Stimulated activated naive CD4-positive, alpha-beta T cell treated with Interleukin-2 at 50 U/mL for 16 hours (primary cell): ENCODE measurements around the gene GNAO1.
A peak's percentile ranks its signal among the peaks of the same experiment; 100 is the strongest.

Experiments used
- DNase-seq: peaks from one replicate; lab custom pipeline; 2025; lab: John Stamatoyannopoulos, UW

GNAO1 gene

DNA sequence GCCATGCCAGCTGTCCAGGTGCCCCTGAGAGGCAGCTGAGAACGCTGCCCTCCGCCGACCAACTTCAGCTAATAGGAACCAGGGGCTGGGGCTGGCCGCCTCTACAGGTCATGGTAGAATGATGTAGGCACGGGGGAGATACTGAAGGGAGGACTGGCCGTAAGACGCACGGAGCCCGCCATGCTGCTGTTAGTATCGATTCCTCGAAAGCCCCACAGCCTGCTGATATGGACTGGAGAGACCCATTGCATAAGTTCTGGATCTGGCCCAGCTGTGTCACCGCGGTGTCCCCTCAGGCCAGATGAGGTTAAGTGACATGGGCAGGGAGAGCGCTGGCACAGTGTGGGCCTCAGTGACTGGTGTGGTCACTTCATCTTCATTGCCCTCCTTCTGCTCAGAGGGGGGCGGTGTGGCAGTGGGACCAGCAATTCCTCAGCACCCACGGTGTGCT, 158.4 kb downstream of the GNAO1 start:
- no peak for DNase-seq

DNA sequence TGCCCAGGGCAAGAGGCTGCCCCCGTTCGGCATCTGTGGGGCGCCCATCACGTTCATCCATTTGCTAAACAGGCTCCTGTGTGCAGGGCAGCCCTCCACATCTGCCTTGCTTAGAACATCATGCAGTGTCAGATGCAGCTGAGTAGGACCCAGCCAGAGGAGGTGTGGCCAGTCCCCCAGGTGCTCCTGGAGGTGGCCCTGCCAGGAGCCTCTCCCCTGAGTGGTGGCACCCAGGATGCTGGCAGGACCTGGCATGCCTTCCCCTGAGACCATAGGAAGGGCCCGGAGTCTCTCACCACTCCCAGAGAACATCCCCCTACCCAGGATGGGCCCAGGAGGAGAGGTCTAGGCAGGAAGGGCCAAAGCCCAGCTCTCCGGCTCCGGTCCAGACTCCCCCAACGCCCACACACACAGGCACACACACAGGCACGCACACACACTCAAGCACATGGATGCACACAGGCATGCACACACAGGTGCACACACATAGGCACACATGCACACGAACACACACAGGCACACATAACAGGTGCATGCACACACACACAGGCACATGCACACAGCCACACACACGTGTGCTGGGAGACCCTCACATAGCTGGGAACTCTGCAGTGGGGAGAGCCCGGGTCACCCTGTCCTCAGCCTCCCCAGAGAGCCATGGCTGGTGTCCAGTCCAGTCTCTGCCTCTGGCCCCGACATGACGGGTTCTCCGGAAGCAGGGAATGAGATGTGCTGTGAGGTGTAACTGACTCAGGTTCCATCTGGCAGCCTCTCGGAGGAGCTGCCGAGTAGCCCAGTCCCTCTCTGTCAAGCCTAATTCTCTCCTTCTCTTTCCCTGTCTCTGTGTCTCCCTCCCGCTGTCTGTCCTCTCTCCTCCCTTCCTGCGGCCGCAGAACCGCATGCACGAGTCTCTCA, 159.5 kb downstream of the GNAO1 start:
- DNase-seq: no peak

DNA sequence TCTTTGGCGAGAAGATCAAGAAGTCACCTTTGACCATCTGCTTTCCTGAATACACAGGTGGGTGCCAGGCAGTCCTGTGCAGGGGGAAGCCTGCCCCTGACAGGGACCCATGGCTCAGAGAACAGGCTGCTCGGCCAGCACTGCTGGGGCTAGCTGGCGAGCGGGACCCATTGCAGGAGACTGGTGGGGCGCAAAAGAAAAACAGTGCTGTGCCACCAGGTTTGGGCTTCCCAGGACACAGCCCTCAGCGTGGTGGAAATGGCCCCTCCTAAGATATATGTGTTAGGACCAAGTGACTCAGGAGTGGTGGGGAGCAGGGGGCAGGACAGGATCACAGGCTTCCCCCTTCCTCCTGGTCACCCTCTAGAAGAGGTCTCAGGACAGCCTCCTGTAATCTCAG, 160.2 kb downstream of the GNAO1 start:
- no peak for DNase-seq

DNA sequence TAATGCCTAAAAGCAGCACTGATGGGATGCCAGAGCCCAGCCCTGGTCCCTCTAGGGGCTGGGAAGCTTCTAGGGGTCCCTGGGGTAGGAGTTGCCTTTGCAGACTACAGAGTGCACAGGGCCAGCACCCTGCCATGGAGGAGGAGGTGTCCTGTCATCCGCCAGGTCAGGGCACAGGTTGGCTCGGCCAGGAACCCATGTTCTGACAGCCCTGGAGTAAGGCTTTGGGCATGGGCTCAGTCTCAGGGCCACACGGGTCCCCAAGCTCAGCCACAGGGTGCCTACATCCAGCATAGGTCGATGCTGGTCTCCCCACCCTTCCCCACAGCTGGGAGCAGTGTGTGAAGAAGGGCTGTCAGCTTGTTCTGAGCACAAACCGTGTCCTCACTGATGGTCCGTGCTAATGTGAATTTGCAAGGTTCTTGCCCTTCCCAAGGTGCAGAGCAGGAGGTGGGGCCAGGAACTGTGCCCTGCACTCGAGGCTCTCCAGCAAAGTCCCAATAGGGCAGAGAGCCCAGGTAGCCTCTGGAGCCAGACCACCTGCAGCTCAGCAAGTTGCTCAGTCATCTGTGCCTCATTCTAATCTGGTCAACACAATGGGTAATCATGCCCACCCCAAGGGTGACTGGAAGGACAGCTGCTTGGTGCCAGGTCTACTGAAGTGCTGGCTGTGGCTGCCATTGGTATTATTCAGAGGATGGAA, 161.2 kb downstream of the GNAO1 start:
- DNase-seq: no peak

DNA sequence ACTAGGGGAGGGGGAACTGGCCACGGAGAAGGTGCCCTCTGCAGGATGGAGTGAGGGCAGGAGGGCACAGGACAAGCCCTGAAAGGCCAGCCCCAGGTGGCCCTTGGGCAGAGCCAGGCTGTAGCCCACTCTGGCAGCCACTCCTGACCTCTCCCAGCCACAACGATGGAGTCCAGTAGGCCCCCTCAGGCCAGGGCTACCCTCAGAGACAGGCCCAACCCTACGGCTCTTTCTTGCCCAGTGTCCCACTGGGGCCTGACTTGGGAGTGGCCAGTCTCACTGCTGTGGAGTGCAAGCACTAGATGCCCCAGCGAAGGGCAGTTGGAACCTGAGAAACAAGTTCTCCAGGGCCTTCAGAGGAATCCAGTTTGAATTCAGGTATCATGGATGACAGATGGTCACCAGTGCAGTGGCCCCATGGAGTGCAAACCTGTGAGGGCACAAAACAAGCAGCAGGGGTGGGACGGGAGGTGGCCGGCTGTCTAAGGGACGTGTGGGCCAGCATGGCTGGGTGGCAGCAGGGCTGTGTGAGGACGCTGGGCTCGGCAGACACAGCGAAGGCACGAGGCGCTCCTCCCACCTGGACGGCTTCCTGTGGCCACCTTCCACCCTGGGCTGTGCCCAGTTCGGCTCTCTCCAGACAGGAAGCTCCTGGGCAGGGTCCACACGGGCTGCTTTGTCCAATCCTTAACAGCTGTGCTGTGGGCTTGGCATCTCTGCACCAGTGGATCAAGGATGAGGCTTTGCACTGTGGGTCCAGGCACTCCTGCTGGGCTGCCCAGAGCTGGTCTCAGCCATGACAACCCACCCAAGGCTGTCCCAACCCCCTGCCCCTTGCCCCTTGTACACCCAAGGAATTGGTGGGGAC, 162.0 kb downstream of the GNAO1 start:
- DNase-seq: no peak

DNA sequence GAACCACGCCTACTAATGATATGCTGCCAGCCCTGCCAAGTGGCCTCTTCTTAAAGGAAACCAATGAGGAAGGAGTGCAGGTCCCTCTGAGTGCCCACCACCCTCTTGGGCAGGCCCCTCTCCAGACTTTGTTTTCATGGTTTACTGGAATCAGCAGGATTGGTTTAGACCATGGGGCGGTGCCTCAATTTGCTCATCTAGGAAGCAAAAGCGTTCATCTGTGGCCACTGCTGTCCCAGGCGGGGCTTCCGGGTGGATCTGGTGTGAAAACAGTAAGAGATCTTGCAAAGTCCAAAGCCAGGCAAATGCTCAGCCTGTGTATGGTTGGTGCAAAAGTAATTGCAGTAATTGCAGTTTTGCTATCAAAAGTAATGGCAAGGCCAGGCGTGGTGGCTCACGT, 162.7 kb downstream of the GNAO1 start:
- no peak for DNase-seq

DNA sequence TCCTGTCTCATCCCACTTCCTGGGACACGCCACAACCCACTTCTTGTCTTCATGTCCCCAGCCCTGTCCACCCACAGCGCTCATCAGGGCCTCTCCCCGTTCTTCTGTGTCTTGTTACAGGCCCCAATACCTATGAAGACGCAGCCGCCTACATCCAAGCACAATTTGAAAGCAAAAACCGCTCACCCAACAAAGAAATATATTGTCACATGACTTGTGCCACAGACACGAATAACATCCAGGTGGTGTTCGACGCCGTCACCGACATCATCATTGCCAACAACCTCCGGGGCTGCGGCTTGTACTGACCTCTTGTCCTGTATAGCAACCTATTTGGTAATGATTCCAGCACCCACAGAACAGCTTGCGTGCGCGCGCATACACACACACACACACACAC, 163.5 kb downstream of the GNAO1 start:
- DNase-seq: no peak

DNA sequence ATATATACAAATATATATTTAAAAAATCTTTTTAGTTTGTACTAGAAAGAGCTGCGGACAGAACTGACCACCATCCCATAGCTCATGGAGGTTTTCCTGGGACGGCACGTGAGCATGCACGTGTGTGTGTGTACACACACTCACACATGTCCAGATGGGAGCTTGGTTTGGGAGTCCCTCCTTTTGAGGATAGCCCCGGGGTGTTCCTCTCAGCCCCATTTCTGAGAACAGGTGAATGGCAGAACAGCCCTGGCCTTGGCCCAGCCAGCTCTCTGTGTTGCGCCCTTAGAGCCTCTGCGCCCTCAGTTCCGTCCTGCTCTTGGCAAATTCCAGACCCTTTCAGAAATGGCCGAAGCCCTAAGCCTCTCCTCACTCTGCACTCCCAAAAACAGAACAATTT, 163.9 kb downstream of the GNAO1 start:
- DNase-seq: no peak

DNA sequence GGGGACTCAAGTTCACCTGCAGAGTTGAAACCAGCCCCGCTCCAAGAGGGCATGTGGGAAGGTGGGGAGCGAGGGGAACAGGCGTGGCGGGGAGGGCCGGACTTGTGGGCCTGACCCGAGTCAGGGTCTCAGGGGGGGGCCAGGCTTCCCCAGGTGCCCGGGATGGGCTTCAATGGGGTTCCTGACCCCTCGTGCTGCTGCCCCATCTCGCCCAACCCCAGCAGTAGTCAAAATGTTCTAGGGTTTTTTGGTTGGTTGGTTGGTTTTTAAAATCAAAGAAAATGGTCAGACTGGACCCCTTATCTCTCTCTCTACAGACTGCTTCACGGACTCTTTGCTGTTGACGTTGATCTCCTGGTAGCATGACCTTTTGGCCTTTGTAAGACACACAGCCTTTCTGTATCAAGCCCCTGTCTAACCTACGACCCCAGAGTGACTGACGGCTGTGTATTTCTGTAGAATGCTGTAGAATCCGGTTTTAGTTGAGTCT, 164.5 kb downstream of the GNAO1 start:
- DNase-seq: no peak

DNA sequence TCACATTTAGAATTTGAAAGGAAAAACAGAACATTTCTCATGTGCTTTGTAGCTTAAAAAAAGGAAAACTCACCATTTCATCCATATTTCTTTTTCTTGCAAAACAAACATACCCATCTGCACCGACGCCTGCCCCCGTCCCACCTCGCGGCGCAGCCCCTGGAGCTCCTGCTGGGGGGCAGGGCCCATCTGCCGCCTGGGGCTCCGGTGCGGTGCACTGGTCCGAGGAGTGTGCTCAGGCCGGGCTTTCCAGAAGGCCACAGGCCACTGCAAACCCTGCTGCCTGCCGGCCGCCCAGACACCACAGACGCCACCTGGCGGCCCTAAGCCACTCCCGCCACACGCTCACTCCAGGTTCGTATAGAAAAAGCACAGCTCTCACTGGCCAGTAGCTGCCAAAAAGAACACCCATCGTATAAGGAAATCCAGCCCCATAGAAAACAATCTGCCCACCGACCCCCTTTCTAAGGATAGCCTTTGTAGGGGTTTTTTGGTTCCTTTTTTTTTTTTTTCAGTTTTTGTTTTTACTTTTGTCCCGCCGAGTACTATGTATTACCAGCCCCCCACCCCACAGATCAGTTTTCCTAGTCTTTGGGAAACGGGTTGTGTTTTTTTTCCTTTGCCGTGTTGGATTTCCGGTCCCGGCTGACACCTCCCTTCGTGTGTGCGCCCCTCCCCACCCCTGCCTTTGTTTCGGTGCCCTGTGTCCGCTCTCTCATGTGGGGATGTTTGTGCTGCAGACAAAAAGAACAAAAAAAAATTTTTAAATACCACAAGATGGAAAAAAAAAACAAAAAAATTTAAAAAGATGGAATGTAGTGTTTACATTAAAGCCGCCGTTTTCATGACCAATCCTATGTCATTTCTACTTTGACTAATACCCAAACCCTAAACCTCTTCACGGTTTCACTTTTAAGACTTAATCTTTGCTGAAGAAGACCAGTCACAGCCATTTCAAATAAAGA, 165.3 kb downstream of the GNAO1 start:
- peak; percentile 24 for DNase-seq

DNA sequence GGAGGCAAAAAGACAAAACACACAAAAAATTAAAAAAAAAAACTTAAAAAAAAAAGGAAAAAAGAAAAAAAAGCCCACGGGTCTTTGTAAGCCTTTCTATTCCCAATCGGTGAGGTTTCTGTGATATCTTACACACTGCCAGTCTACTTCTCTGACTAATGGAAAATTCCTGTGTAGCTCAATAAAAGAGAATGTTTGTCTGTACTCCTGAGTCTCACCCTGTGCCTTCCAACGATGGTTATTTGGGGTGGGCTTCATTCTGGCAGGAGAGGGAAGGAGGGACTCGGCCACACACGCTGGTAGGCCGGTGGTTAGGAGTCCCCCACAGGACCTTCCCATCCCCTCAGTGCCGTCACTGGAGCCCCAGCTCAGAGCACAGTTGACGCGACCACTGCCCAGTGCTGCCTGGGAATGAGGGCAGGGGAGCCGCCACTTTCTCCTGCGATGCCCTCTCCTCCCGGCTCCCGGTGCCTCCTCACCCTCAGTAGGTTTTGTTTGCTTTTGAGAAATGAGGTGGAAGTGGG, 166.0 kb downstream of the GNAO1 start:
- no peak for DNase-seq

DNA sequence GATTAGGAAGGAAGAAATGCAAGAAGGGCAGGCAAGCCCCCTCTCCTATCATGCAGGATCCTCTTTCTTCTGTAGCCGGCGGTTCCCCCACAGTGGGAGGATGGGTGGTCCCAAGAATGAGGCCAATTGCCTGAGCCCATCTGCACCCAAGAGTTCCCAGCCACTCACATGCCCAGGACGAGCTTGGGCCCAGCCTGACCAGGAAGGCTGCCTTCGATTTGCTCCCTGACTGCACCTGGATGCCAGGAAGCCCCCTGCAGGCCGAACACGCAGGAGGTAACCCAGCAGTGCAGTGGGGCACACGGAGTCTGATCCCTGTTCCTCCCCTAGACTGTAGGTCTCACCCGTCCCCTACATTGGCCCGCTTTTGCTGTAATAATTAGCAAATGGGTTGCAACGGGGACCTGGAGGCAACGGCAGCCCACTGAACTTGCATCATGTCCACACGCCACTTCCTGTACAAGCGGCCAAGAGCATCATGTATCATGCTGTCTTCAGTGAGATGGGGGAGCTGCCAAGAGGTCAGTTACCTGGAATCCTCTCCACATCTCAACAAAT, 166.6 kb downstream of the GNAO1 start:
- no peak for DNase-seq

DNA sequence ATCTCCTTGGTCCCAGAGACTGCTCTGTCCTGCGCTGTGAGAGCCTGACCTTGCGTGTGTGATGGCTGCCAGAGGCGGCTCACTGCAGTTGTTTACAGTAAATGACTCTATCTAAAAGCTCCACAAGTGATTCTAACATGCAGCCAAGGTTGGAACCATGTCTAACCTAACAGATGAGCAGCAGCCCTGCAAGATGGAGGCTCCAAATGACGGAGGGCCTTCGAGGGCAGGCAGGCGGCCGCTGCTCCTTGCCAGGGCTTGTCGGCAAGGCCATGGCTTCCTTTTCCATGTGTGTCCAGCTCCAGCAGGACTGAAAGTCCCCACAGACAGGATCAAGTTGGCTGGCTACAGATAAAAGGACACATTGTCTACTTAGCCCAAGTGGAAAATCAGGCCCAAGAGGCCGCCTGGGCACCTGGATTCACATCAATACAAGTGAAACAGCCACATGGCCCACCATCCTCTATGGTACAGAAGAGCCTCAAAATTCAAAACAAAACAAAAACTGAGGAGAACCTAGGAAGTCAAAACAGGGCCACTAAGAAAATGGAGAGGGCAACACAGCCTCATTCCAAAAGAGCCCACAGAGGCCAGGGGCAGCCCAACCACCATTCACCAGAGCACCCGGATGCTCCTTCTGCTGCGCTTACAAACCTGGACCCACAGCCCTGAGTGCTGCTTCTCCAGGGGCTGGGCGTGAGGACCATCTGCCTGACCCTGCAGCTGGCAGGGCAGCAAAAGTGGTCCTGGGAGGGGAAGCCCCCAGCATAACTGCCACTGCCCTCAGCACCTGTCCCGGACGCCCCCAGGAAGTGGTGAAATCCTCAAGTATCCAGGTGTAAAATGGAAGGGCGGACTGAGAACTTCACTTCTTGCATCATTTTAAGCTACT, 169.1 kb downstream of the GNAO1 start:
- DNase-seq: no peak

DNA sequence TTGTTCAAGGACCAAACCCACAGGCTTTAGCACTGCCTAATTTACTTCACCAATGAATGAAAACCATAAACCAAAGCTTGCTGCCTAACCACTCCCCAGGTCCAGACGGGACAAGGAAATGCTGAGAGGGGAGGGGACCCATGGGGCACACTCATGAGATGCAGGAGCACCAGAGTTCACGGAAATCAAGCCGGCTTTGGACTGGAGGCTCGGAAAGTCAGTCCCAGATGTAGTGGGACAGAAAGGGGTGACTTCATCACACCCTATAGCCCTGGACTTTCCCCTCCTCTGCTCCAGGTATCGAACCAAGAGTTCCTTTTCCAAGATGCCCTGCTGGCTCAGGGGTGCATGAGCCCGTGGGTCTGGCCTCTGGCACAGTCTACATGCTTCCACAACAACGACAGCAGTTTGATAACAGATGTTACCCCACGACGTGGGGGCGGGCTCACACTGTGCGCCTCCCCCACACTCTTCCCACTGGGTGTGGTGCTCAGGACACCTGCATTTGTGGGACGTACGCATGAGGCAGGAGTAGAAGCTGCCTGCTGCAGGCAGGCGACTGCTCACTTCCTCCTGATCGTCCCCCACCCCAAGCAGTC, 170.9 kb downstream of the GNAO1 start:
- no peak for DNase-seq

DNA sequence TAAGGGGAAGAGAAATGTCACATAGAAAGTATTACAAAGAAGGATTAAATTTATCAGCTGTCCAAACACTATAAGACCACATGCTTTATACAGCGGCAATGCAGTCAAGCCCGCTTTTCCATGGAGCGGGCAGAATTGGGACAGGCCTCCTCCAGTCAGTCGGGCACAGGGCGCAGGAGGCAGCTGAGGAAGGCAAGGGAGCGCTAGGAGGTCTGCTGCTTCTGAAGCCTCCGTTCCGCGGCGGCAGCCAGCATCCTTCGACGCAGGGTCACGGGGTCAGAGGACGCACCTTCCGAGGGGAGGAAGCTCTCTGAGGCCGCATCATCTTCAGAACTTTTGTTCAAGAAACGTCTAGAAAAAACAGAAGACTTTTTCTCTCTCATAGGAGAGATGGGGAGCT, 171.4 kb downstream of the GNAO1 start:
- no peak for DNase-seq

DNA sequence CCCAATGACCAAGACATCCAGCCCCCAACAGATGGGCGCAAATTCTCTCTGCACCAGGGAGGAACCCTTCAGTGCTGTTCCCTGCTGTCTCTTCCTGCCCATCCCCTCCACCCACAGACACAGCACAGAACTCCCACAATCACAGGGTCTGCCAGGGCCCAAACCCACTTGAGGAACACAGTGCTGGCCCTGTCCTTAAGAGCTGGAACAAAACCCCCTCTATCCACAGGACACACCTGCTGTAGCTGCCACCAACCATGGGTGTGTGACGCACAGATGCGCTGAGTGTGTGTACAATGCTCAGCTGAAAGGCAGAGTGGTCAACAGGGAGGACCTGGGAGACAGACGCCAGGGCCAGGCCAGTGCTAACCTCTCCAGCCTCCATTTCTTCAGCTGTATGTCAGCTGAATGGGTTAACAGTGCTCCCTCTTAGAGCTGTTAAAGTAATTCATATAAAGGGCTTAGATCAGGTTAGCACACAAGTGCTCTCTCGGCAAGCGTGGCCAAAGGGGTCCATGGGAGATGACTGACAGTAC, 172.0 kb downstream of the GNAO1 start:
- DNase-seq: no peak

DNA sequence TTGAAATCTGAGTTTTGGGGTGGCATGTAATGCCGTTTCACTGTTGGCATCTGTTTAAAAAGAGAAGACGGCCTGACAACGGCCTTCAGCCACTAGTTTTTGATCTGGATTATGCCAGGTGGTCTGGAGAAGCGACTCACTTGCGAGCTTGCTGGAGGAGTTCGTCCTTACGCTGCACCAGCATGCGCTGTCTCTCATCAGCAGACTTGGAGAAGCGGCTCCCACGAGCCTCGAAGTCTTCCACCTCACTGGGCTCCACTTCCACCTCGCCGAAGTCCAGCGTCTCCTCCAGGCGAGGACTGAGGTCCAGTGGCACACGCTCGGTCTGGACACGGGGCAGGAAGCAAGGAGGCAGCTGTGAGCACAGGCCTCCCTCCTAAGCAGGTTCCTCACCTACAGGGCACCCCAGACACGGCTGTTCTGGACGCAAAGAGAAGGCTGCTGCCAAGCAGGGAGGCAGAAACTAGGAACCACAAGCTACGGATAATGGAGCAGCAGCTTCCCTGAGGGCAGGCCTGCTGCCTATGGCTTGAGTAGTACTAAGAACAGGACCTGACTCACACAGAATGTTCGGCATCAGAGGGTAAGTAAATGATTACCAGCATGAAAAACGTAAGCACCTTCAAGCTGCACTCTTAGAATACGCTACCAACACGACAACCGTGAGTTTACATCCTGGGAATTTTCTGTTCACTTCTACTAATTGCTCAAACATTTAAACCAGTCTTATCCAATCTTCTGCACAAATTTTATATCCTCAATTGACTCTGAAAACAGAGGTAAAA, 172.7 kb downstream of the GNAO1 start:
- no peak for DNase-seq

DNA sequence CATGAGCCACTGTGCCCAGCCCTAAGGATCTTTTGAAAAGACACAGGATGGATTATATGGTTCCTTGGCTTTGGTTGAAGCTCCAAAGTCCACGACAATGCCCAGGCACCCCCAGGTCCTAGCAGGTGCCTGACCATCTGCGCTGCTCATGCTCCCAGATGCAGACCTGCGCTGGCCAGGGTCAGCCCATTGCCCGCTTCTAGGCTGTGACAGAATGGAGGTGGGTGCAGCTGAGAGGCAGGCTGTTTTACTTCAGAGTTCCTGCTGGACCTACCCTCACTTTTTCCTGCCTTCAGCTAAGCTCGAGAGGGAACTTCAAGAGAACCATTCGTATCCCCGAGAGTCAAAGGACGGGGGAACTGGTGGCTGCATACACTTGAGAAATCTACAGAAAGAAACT, 173.6 kb downstream of the GNAO1 start:
- no peak for DNase-seq
